Activated B cell treated with CpG ODN at 0.5 μM for 24 hours (primary cell): Measurements from ENCODE around the gene SUPT4H1. TPM values are rescaled to one million over a fixed set of nuclear protein-coding genes. Genes with fewer than 3 reads are reported as not detected.

Experiments
- ATAC-seq: fragments of 200-7000 bp; cut with Tn5 transposase; one replicate; pipeline ENCODE4 v1.10.0; 2021; ENCODE audit warnings: low read depth, mild to moderate bottlenecking, moderate library complexity
- CTCF ChIA-PET: fragments of 350-600 bp; sonication (Branson Sonifier 250); formaldehyde crosslinking; loops from one replicate; lab custom pipeline; 2021; ENCODE audit warnings: antibody characterized with exemption; lab: Charles Lee
- POLR2A ChIA-PET: fragments of 350-600 bp; sonication (Branson Sonifier 250); formaldehyde crosslinking; loops from one replicate; lab custom pipeline; 2021; ENCODE audit warnings: antibody characterized with exemption; lab: Charles Lee
- DNase-seq: peaks from one replicate; pipeline ENCODE4 v3.0.0; 2022
- H3K27ac Mint-ChIP-seq: one replicate; pipeline ENCODE4 v1.8.0; 2020; ENCODE audit warnings: mixed read lengths
- H3K27me3 Mint-ChIP-seq: one replicate; pipeline ENCODE4 v1.8.0; 2021; ENCODE audit warnings: mixed read lengths
- H3K36me3 Mint-ChIP-seq: one replicate; pipeline ENCODE4 v1.8.0; 2021; ENCODE audit warnings: low read depth, mixed read lengths
- H3K4me1 Mint-ChIP-seq: one replicate; pipeline ENCODE4 v1.8.0; 2021; ENCODE audit warnings: mixed read lengths
- H3K4me3 Mint-ChIP-seq: one replicate; pipeline ENCODE4 v1.8.0; 2020; ENCODE audit warnings: mild to moderate bottlenecking, mixed read lengths
- H3K9me3 Mint-ChIP-seq: one replicate; pipeline ENCODE4 v1.8.0; 2020; ENCODE audit warnings: mixed read lengths
- CTCF ChIP-seq: fragments of 200-600 bp; IDR thresholded peaks from one replicate; pipeline ENCODE4 v1.8.0; 2022; ENCODE audit warnings: antibody characterized with exemption, mild to moderate bottlenecking
- intact Hi-C: fragments of 100-400 bp; cut with micrococcal nuclease; formaldehyde crosslinking; loops from one replicate; pipeline ENCODE4 v1.15.1; 2024
- total RNA-seq: library from RNA; stranded (reverse); gene quantifications from 2 replicates; pipeline ENCODE4 v1.2.3, GENCODE V29; 2022

The SUPT4H1 gene
- total RNA-seq, 1 donor from 2014 or later: 90.2 TPM

- ChIA-PET POLR2A (interaction anchor here (1.6 to 27.9 kb wide), 7 partner anchors 5 to 115 kb away, joined by 7 to 3007 read pairs (median 191); partner anchors contain the start of genes MKS1, RNF43, SUPT4H1 and TSPOAP1), CTCF (interaction anchor here (1.1 to 4.8 kb wide), 3 partner anchors 9 to 17 kb away, joined by 3 to 89 read pairs (median 16); no protein-coding TSS in a partner anchor)
- TF ChIP-seq CTCF: no peak
- DNase-seq (no peak), ATAC-seq (no peak)
- Mint-ChIP-seq H3K4me1 (peaks cover 74% of the 10 kb centered on the region), H3K4me3 (peak overlapping the region; percentile 100), H3K27ac (peak overlapping the region; percentile 99), H3K9me3 (no peaks in the 10 kb centered on the region), H3K36me3 (peaks cover 35% of the 10 kb centered on the region), H3K27me3 (no peaks in the 10 kb centered on the region)
- intact Hi-C loops: loop anchor here (5.0 to 10.0 kb wide), 3 partner anchors 327 to 821 kb away; partner anchors contain the start of genes PRR11, SKA2 and SRSF1
These were observed 17.7 kb downstream of the SUPT4H1 start for GRCh38 chr17:58334256-58334655.

GRCh38 chr17:58333736-58334207, 18.2 kb downstream of the SUPT4H1 start:
- no peak for DNase-seq
- TF ChIP-seq CTCF: no peak
- intact Hi-C loops: loop anchor here (5.0 to 10.0 kb wide), 3 partner anchors 326 to 821 kb away; partner anchors contain the start of genes PRR11, SKA2 and SRSF1
- Mint-ChIP-seq H3K4me3 (peak overlapping the region; percentile 100), H3K36me3 (peaks cover 40% of the 10 kb centered on the region), H3K27me3 (no peaks in the 10 kb centered on the region), H3K27ac (peak overlapping the region; percentile 99), H3K9me3 (no peaks in the 10 kb centered on the region), H3K4me1 (peaks cover 74% of the 10 kb centered on the region)
- ATAC-seq: no peak
- ChIA-PET POLR2A (interaction anchor here (0.7 to 27.9 kb wide), 10 partner anchors 5 to 180 kb away, joined by 3 to 3007 read pairs (median 68); partner anchors contain the start of genes MKS1, RNF43, SUPT4H1 and TSPOAP1), CTCF (interaction anchor here (1.1 to 4.8 kb wide), 3 partner anchors 10 to 16 kb away, joined by 3 to 89 read pairs (median 16); no protein-coding TSS in a partner anchor)

- ChIA-PET POLR2A (interaction anchor here (0.7 to 27.9 kb wide), 25 partner anchors 6 to 1515 kb away, joined by 3 to 3007 read pairs (median 7); partner anchors contain the start of genes CUEDC1, HSF5, MKS1 and RNF43), CTCF (interaction anchor here (1.0 to 4.8 kb wide), 5 partner anchors 11 to 85 kb away, joined by 3 to 89 read pairs (median 9); partner anchors contain the start of genes RNF43 and SUPT4H1)
- H3K9me3 Mint-ChIP-seq: no peaks in the 10 kb centered on the region
- TF ChIP-seq CTCF: no peak
- peak overlapping the region; percentile 99 for H3K27ac Mint-ChIP-seq
- H3K27me3 Mint-ChIP-seq: no peaks in the 10 kb centered on the region
- peak; percentile 0 for ATAC-seq
- peak; percentile 62 for DNase-seq
- H3K4me1 Mint-ChIP-seq: peaks cover 74% of the 10 kb centered on the region
- H3K36me3 Mint-ChIP-seq: peaks cover 43% of the 10 kb centered on the region
- intact Hi-C loops: loop anchor here (5.0 to 10.0 kb wide), 3 partner anchors 326 to 822 kb away; partner anchors contain the start of genes PRR11, SKA2 and SRSF1
- H3K4me3 Mint-ChIP-seq: peak overlapping the region; percentile 100
These were observed 18.9 kb downstream of the SUPT4H1 start for GRCh38 chr17:58332778-58333735.

GRCh38 chr17:58331815-58332777, 19.9 kb downstream of the SUPT4H1 start:
- no peaks in the 10 kb centered on the region for H3K27me3 Mint-ChIP-seq
- intact Hi-C loops: loop anchor here (5.0 to 10.0 kb wide), 3 partner anchors 325 to 823 kb away; partner anchors contain the start of genes PRR11, SKA2 and SRSF1
- POLR2A ChIA-PET: interaction anchor here (0.7 to 27.9 kb wide), 25 partner anchors 7 to 1516 kb away, joined by 3 to 3007 read pairs (median 7); partner anchors contain the start of genes CUEDC1, HSF5, MKS1 and RNF43
- TF ChIP-seq CTCF: no peak
- peaks cover 45% of the 10 kb centered on the region for H3K36me3 Mint-ChIP-seq
- peak overlapping the region; percentile 99 for H3K27ac Mint-ChIP-seq
- DNase-seq (peak; percentile 88), ATAC-seq (peak; percentile 30)
- H3K4me1 Mint-ChIP-seq: peaks cover 73% of the 10 kb centered on the region
- H3K9me3 Mint-ChIP-seq: no peaks in the 10 kb centered on the region
- CTCF ChIA-PET: interaction anchor here (1.0 to 4.8 kb wide), 5 partner anchors 12 to 86 kb away, joined by 3 to 89 read pairs (median 9); partner anchors contain the start of genes RNF43 and SUPT4H1
- peak overlapping the region; percentile 100 for H3K4me3 Mint-ChIP-seq
